DND-41 (cell line): ENCODE measurements around the gene IL13RA1.

ENCODE experiments used
- ATAC-seq: fragments of 200-7000 bp; cut with Tn5 transposase; 3 replicates; pipeline ENCODE4 v1.9.1; 2021; ENCODE audit warnings: low read depth; ENCODE audit not compliant: insufficient read depth
- DNase-seq: peaks from one replicate; pipeline ENCODE4 v3.0.0-alpha.2; 2020
- H2AFZ ChIP-seq: 2 replicates; pipeline ENCODE4 v1.6.0; 2012; ENCODE audit warnings: low read depth, low read length
- H3K27ac ChIP-seq: 2 replicates; pipeline ENCODE4 v1.5.1; 2012; ENCODE audit warnings: low read length, inconsistent platforms
- H3K27me3 ChIP-seq: fragments of 200-600 bp; sonication (generic); 2 replicates; pipeline ENCODE4 v1.6.0; 2012; ENCODE audit warnings: low read length, mild to moderate bottlenecking, inconsistent platforms; ENCODE audit not compliant: insufficient read depth, poor library complexity
- H3K36me3 ChIP-seq: 2 replicates; pipeline ENCODE4 v1.5.1; 2012; ENCODE audit warnings: low read length, inconsistent platforms; ENCODE audit not compliant: insufficient read depth
- H3K4me1 ChIP-seq: 2 replicates; pipeline ENCODE4 v1.5.1; 2012; ENCODE audit warnings: mild to moderate bottlenecking, low read length; ENCODE audit not compliant: insufficient read depth
- H3K4me2 ChIP-seq: 2 replicates; pipeline ENCODE4 v1.6.0; 2012; ENCODE audit warnings: mild to moderate bottlenecking, moderate library complexity, low read length, inconsistent platforms; ENCODE audit not compliant: insufficient read depth
- H3K4me3 ChIP-seq, 2 experiments: fragments of 200-600 bp in 1 of 2; shearing (Covaris generic) in 1 of 2; 2 replicates each; pipeline ENCODE4 v1.5.1; 2012 to 2016; ENCODE audit warnings: inconsistent platforms in 2 of 2, low read length in 2 of 2, mild to moderate bottlenecking in 2 of 2, low read depth in 1 of 2, moderate library complexity in 1 of 2
- H3K79me2 ChIP-seq: 2 replicates; pipeline ENCODE4 v1.6.0; 2012; ENCODE audit warnings: low read length, inconsistent platforms; ENCODE audit not compliant: insufficient read depth
- H3K9ac ChIP-seq: 2 replicates; pipeline ENCODE4 v1.6.0; 2012; ENCODE audit warnings: low read depth, mild to moderate bottlenecking, inconsistent platforms, low read length, moderate library complexity
- H3K9me3 ChIP-seq: 2 replicates; pipeline ENCODE4 v1.5.1; 2012; ENCODE audit warnings: low read length, moderate library complexity, mild to moderate bottlenecking, inconsistent platforms; ENCODE audit not compliant: insufficient read depth, severe bottlenecking
- H4K20me1 ChIP-seq: 2 replicates; pipeline ENCODE4 v1.6.0; 2012; ENCODE audit warnings: low read length; ENCODE audit not compliant: insufficient read depth
- EZH2 ChIP-seq: IDR thresholded peaks from 3 replicates; pipeline ENCODE4 v1.6.1; 2012; ENCODE audit warnings: borderline replicate concordance, low read depth, mild to moderate bottlenecking, moderate library complexity, low read length, inconsistent platforms; ENCODE audit not compliant: severe bottlenecking
- TF ChIP-seq, protein P1 (sequence below): IDR thresholded peaks from 2 replicates; pipeline ENCODE4 v1.5.1; 2012; ENCODE audit warnings: borderline replicate concordance, low read length, moderate library complexity, mild to moderate bottlenecking; ENCODE audit not compliant: poor library complexity, severe bottlenecking; ENCODE audit errors: extremely low read depth

IL13RA1 gene

DNA sequence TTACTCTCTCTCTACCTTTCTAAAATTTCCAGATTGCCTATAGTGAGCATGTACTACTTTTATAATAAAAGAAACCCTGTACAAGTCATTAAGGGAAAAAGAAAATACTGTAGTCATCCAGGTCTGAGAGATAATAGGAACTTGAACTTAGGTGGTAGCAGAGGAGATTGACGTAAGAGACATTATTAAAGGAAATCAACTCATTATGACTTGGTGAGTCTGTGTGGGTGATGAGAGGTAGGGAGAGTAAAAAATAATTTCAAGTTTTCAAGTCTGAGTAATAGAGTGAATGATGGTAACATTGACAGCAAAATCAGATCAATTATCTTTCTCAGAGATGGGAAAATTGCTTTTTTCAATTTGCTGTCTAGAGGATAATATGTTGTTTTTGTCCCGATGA lies 52.2 kb downstream of the IL13RA1 start:
- Histone ChIP-seq H3K9ac (no peak overlapping the region), H3K36me3 (no peaks in the 10 kb centered on the region), H3K4me2 (no peak overlapping the region), H3K9me3 (no peaks in the 10 kb centered on the region), H3K4me1 (no peaks in the 10 kb centered on the region), H2AFZ (no peak overlapping the region), H3K4me3 (no peak overlapping the region), H3K79me2 (no peaks in the 10 kb centered on the region), H3K27ac (no peak overlapping the region), H4K20me1 (no peaks in the 10 kb centered on the region), H3K27me3 (no peaks in the 10 kb centered on the region)
- TF ChIP-seq, protein P1, sequence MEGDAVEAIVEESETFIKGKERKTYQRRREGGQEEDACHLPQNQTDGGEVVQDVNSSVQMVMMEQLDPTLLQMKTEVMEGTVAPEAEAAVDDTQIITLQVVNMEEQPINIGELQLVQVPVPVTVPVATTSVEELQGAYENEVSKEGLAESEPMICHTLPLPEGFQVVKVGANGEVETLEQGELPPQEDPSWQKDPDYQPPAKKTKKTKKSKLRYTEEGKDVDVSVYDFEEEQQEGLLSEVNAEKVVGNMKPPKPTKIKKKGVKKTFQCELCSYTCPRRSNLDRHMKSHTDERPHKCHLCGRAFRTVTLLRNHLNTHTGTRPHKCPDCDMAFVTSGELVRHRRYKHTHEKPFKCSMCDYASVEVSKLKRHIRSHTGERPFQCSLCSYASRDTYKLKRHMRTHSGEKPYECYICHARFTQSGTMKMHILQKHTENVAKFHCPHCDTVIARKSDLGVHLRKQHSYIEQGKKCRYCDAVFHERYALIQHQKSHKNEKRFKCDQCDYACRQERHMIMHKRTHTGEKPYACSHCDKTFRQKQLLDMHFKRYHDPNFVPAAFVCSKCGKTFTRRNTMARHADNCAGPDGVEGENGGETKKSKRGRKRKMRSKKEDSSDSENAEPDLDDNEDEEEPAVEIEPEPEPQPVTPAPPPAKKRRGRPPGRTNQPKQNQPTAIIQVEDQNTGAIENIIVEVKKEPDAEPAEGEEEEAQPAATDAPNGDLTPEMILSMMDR: no peak
- no peak for TF ChIP-seq EZH2
- ATAC-seq (no peak), DNase-seq (no peak)

DNA sequence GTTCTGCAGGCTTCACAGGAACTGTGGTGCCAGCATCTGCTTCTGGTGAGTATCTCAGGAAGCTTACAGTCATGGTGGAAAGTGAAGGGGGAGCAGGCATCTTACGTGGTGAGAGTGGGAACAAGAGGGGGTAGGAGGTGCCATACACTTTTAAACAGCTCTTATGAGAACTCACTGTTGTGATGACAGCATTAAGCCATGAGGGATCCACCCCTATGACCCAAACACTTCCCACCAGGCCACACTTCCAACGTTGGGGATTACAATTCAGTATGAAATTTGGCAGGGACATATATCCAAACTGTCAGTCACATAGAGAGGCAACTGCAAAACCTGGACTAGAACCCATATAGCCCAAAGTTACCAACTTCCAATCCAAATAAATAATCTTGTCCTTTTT lies 53.1 kb downstream of the IL13RA1 start:
- no peaks in the 10 kb centered on the region for H3K9me3 ChIP-seq
- no peaks in the 10 kb centered on the region for H3K79me2 ChIP-seq
- DNase-seq (no peak), ATAC-seq (no peak)
- no peaks in the 10 kb centered on the region for H3K4me1 ChIP-seq
- H3K9ac ChIP-seq: no peak overlapping the region
- H3K36me3 ChIP-seq: no peaks in the 10 kb centered on the region
- no peak overlapping the region for H3K4me3 ChIP-seq
- no peak overlapping the region for H2AFZ ChIP-seq
- TF ChIP-seq, protein P1: no peak
- H3K27ac ChIP-seq: no peak overlapping the region
- no peak overlapping the region for H3K4me2 ChIP-seq
- H3K27me3 ChIP-seq: no peaks in the 10 kb centered on the region
- no peaks in the 10 kb centered on the region for H4K20me1 ChIP-seq

DNA sequence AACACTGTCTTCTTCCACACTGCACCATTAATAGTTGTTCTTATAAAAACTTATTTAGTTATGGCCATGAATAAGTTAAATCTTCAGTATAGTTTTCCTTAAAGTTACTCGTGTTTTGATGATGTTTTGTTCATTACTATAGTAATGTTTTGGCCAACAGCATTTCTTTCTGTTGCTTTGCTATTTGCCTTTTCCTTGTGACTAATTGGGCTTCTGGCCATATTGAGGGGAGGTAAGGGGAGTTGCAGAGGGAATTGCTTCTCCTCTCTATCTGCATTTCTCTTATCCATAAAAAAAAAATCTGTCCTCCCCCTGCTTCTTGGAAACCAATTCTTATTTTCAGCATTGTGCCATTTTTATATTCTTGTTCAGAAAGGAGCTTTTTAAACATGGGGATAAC lies 53.5 kb downstream of the IL13RA1 start:
- no peak overlapping the region for H3K9ac ChIP-seq
- H3K79me2 ChIP-seq: no peaks in the 10 kb centered on the region
- no peak overlapping the region for H3K4me2 ChIP-seq
- TF ChIP-seq EZH2: no peak
- TF ChIP-seq, protein P1: no peak
- H3K9me3 ChIP-seq: no peaks in the 10 kb centered on the region
- H3K36me3 ChIP-seq: no peaks in the 10 kb centered on the region
- no peaks in the 10 kb centered on the region for H3K27me3 ChIP-seq
- no peak overlapping the region for H2AFZ ChIP-seq
- H3K4me1 ChIP-seq: no peaks in the 10 kb centered on the region
- no peak for ATAC-seq
- H3K27ac ChIP-seq: no peak overlapping the region
- H4K20me1 ChIP-seq: no peaks in the 10 kb centered on the region
- H3K4me3 ChIP-seq: no peak overlapping the region
- no peak for DNase-seq

DNA sequence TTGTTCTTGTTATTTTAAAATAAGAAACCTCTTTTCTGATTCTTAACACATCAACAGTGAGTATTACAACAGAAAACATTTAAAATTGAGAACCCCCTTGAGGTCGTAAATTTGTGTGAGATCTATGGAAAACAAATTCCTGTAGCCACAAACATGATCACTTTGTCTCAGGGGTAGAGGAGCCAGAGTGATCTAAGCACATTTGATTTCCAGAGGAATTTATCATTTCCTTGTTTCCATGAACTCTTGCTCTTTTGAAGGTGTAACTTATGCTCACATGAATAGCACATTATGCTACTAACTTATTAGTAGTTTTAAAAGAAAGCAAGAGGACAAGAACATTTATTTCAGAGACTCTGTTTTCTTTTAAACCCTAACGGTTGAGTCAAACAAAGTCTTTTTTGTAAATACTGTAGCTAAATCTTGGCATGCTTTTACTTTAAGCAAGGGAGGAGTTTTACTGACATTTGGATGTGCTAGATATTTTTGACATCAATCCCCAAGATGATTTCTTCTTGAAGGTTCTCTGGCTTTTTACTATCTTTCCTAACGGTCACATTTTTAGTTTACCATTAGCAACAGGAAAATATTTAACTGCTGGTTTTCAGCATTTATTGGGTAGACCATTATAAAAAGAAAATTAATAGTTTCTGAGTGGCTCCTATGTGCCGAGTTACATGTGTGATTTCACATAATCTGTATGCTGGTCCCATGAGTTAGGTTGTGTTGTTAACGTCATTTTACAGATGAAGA lies 68.3 kb downstream of the IL13RA1 start:
- DNase-seq: no peak
- H3K27ac ChIP-seq: no peak overlapping the region
- H3K4me3 ChIP-seq: no peak overlapping the region
- H3K9ac ChIP-seq: no peak overlapping the region
- TF ChIP-seq, protein P1: no peak
- TF ChIP-seq EZH2: no peak
- no peaks in the 10 kb centered on the region for H4K20me1 ChIP-seq
- H3K79me2 ChIP-seq: no peaks in the 10 kb centered on the region
- H3K9me3 ChIP-seq: no peaks in the 10 kb centered on the region
- H3K4me2 ChIP-seq: no peak overlapping the region
- ATAC-seq: no peak
- H3K4me1 ChIP-seq: no peaks in the 10 kb centered on the region
- H3K27me3 ChIP-seq: no peaks in the 10 kb centered on the region
- H3K36me3 ChIP-seq: no peaks in the 10 kb centered on the region
- H2AFZ ChIP-seq: no peak overlapping the region
